HFF-Myc (cell line): ENCODE results near the gene PNN.
"Not testable (repeated sequence)": the region's sequence is repeated elsewhere in the genome, so short reads cannot be mapped to it uniquely, and the experiment has no call there.

Experiments used
- DNase-seq: peaks from one replicate; pipeline ENCODE4 v3.0.0-alpha.2; 2011; ENCODE audit warnings: low read depth; ENCODE audit errors: extremely low read depth
- H3K4me3 ChIP-seq: replicated peaks from 2 replicates; pipeline ENCODE4 v1.5.1; 2011; ENCODE audit warnings: low read depth, mild to moderate bottlenecking, control low read depth, low read length
- TF ChIP-seq, protein P1 (sequence below): IDR thresholded peaks from 2 replicates; pipeline ENCODE4 v1.5.1; 2012; ENCODE audit warnings: mild to moderate bottlenecking, low read depth, low read length, control low read depth; ENCODE audit errors: missing control alignments

The PNN gene

DNA sequence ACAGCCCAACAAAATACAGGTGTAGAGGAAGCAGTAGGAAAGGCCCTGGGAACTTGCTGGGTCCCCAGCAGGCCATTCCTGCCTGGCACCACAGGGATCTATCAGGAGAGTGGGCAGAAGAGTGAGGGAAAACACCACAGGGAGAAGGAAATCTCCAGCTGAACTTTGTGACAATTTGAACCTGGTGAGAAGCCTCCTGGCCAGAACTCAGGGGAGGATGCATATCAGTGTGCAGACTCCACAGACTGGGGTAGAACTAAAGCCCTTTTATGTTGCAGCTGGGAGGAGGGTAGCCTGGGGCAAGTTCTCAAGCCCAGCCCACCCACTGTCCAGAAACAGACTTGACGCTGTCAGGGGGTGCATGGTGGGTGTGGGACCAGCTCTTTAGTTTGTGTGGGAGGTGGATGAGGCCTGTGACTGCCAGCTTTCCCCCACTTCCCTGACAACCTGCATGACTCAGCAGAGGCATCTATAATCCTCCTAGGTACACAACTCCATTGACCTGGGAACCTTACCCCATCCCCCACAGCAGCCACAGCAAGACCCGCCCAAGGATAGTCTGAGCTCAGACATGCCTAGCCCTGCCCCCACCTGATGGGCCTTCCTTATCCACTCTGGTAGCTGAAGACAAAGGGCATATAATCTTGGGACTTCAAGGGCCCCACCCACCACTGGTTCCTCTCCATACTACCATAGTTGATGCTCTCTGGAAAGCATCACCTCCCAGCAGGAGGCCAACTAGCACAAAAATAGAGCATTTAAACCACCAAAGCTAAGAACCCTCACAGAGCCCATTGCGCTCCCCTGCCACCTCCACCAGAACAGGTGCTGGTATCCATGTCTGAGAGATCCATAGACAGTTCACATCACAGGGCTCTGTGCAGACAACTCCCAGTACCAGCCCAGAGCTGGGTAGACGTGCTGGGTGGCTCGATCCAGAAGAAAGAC lies 28.9 kb downstream of the PNN start:
- no peak overlapping the region for H3K4me3 ChIP-seq
- no peak for DNase-seq

DNA sequence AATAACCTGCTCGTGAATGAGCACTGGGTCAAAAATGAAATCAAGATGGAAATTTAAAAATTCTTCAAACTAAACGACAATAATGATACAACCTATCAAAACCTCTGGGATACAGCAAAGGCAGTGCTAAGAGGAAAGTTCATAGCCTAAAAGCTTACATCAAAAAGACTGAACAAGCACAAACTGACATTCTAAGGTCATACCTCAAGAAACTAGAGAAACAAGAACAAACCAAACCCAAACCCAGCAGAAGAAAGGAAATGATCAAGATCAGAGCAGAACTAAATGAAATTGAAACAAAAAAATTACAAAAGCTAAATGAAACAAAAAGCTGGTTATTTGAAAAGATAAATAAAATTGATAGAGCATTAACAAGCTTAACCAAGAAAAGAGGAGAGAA lies 32.4 kb downstream of the PNN start:
- not testable (repeated sequence) for H3K4me3 ChIP-seq, DNase-seq

More for the DNA sequence above, 28.9 kb downstream of the PNN start:
- TF ChIP-seq, protein P1, sequence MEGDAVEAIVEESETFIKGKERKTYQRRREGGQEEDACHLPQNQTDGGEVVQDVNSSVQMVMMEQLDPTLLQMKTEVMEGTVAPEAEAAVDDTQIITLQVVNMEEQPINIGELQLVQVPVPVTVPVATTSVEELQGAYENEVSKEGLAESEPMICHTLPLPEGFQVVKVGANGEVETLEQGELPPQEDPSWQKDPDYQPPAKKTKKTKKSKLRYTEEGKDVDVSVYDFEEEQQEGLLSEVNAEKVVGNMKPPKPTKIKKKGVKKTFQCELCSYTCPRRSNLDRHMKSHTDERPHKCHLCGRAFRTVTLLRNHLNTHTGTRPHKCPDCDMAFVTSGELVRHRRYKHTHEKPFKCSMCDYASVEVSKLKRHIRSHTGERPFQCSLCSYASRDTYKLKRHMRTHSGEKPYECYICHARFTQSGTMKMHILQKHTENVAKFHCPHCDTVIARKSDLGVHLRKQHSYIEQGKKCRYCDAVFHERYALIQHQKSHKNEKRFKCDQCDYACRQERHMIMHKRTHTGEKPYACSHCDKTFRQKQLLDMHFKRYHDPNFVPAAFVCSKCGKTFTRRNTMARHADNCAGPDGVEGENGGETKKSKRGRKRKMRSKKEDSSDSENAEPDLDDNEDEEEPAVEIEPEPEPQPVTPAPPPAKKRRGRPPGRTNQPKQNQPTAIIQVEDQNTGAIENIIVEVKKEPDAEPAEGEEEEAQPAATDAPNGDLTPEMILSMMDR, result no peak

GRCh38 chr14:39211109-39211741 lies 36.2 kb downstream of the PNN start:
- H3K4me3 ChIP-seq, result no peak overlapping the region
- TF ChIP-seq, protein P1, result no peak
- DNase-seq, result no peak

- no peak overlapping the region for H3K4me3 ChIP-seq
- TF ChIP-seq, protein P1, result no peak
- no peak for DNase-seq
Measured at GRCh38 chr14:39212034-39212433, 37.0 kb downstream of the PNN start.

GRCh38 chr14:39212693-39213092 lies 37.6 kb downstream of the PNN start:
- DNase-seq, result no peak
- TF ChIP-seq, protein P1, result no peak
- H3K4me3 ChIP-seq, result no peak overlapping the region

- DNase-seq, result no peak
- H3K4me3 ChIP-seq, result no peak overlapping the region
- TF ChIP-seq, protein P1, result no peak
Measured at GRCh38 chr14:39217214-39217879, 42.3 kb downstream of the PNN start.
